K562 (cell line): ENCODE data around the gene HSD17B2. TPM values are rescaled to one million over a fixed set of nuclear protein-coding genes. Genes with fewer than 3 reads are reported as not detected.

ENCODE experiments used
- ATAC-seq: fragments of 200-7000 bp; cut with Tn5 transposase; 3 replicates; pipeline ENCODE4 v1.9.1; 2020; ENCODE audit warnings: moderate library complexity
- BruUV-seq: library from RNA; stranded (reverse); fragments of 400-500 nt; replicated peaks from 2 replicates; lab custom pipeline; 2021; lab: Mats Ljungman, UMichigan
- CTCF ChIA-PET: fragments of 300-600 bp; formaldehyde crosslinking; extraction: SDS; loops from one replicate; lab custom pipeline; 2021; ENCODE audit warnings: low intra/inter-chr PET ratio; lab: Yijun Ruan, JAX
- POLR2A ChIA-PET: fragments of 300-600, 350-650 bp; sonication (Branson Sonifier 250); formaldehyde crosslinking; extraction: SDS; loops from one replicate; lab custom pipeline; 2021; ENCODE audit warnings: antibody characterized with exemption, inconsistent platforms; lab: Yijun Ruan, JAX
- DNase-seq, 4 experiments: peaks; one replicate each; pipeline versions ENCODE4 v3.0.0 to v3.0.0-alpha.2; 2011 to 2018; ENCODE audit warnings: low spot score in 3 of 4, mixed read lengths in 3 of 4; ENCODE audit errors: extremely low read depth in 1 of 4
- FAIRE-seq: peaks from 2 replicates; lab custom pipeline; 2011; peaks lifted over from hg19 to GRCh38; lab: Jason Lieb, UNC
- H2AFZ ChIP-seq: 2 replicates; pipeline ENCODE4 v1.6.0; 2011; ENCODE audit warnings: low read depth, low read length, control low read depth, inconsistent platforms
- H3K27ac ChIP-seq: fragments of 200-600 bp; 3 replicates; pipeline ENCODE4 v1.8.0; 2011; ENCODE audit warnings: low read depth, mild to moderate bottlenecking, control low read depth, inconsistent platforms, low read length, moderate library complexity, mixed read lengths; ENCODE audit errors: extremely low read depth
- H3K27me3 ChIP-seq, 2 experiments: fragments of 300-600 bp in 1 of 2; 2 replicates in 1 of 2; 3 replicates in 1 of 2; pipeline versions ENCODE4 v1.6.0 to v1.8.0; 2011; ENCODE audit warnings: inconsistent platforms in 2 of 2, low read length in 2 of 2, mild to moderate bottlenecking in 1 of 2, mixed read lengths in 1 of 2, moderate library complexity in 1 of 2; ENCODE audit not compliant: control insufficient read depth in 2 of 2, insufficient read depth in 2 of 2
- H3K36me3 ChIP-seq: fragments of 300-600 bp; 3 replicates; pipeline ENCODE4 v1.8.0; 2011; ENCODE audit warnings: mild to moderate bottlenecking, low read length, inconsistent platforms; ENCODE audit not compliant: control insufficient read depth, insufficient read depth
- H3K4me1 ChIP-seq, 2 experiments: fragments of 200-600 bp in 1 of 2; replicated peaks in 1 of 2; 2 replicates in 1 of 2; 3 replicates in 1 of 2; pipeline versions ENCODE4 v1.5.1 to v1.8.0; 2011; ENCODE audit warnings: inconsistent platforms in 2 of 2, low read length in 2 of 2, mild to moderate bottlenecking in 1 of 2, mixed read lengths in 1 of 2, moderate library complexity in 1 of 2; ENCODE audit not compliant: control insufficient read depth in 2 of 2, insufficient read depth in 2 of 2
- H3K4me2 ChIP-seq: 2 replicates; pipeline ENCODE4 v1.6.1; 2011; ENCODE audit warnings: low read length, control low read depth, inconsistent platforms, mixed read lengths; ENCODE audit not compliant: insufficient read depth
- H3K4me3 ChIP-seq: fragments of 200-600 bp; sonication (generic), shearing (Covaris generic); 2 replicates; pipeline ENCODE4 v1.5.1; 2016; ENCODE audit warnings: control low read depth, inconsistent platforms
- H3K79me2 ChIP-seq: fragments of 200-600 bp; 3 replicates; pipeline ENCODE4 v1.8.0; 2011; ENCODE audit warnings: low read length, inconsistent platforms; ENCODE audit not compliant: control insufficient read depth, insufficient read depth
- H3K9ac ChIP-seq, 2 experiments: 2 replicates each; pipeline versions ENCODE4 v1.6.0 to v1.6.1; 2011; ENCODE audit warnings: low read depth in 2 of 2, low read length in 2 of 2, control low read depth in 1 of 2, inconsistent platforms in 1 of 2, mild to moderate bottlenecking in 1 of 2, mixed read lengths in 1 of 2; ENCODE audit not compliant: insufficient read depth in 1 of 2
- H3K9me1 ChIP-seq: one replicate; pipeline ENCODE4 v1.6.0; 2011; ENCODE audit warnings: inconsistent platforms, mild to moderate bottlenecking, low read length, moderate library complexity; ENCODE audit not compliant: control insufficient read depth, insufficient read depth
- H3K9me3 ChIP-seq: replicated peaks from 2 replicates; pipeline ENCODE4 v1.5.1; 2011; ENCODE audit warnings: low read depth, low read length, inconsistent platforms; ENCODE audit not compliant: control insufficient read depth, insufficient read depth
- H4K20me1 ChIP-seq: replicated peaks from 2 replicates; pipeline ENCODE4 v1.6.1; 2011; ENCODE audit warnings: low read length, inconsistent platforms, mixed read lengths; ENCODE audit not compliant: control insufficient read depth, insufficient read depth
- BCLAF1 ChIP-seq, 2 experiments: fragments of 450-650 bp in 1 of 2; IDR thresholded peaks; 2 replicates each; pipeline ENCODE4 v1.6.1; 2011 to 2017; ENCODE audit warnings: low read depth in 2 of 2, antibody characterized with exemption in 1 of 2, borderline replicate concordance in 1 of 2, low read length in 1 of 2, mild to moderate bottlenecking in 1 of 2, mixed read lengths in 1 of 2; ENCODE audit not compliant: control insufficient read depth in 1 of 2
- BRF1 ChIP-seq: IDR thresholded peaks from 3 replicates; pipeline ENCODE4 v1.6.1; 2011; ENCODE audit warnings: borderline replicate concordance, mild to moderate bottlenecking; ENCODE audit not compliant: insufficient read length; ENCODE audit errors: extremely low read depth
- CCNT2 ChIP-seq: IDR thresholded peaks from 2 replicates; pipeline ENCODE4 v1.6.1; 2011; ENCODE audit warnings: borderline replicate concordance, low read depth, mild to moderate bottlenecking, moderate library complexity, mixed read lengths, low read length; ENCODE audit not compliant: insufficient read length; ENCODE audit errors: extremely low read depth
- E2F4 ChIP-seq: sonication (generic); formaldehyde crosslinking; IDR thresholded peaks from 2 replicates; pipeline ENCODE4 v1.8.0; 2022; ENCODE audit warnings: mild to moderate bottlenecking, low read depth, missing genetic modification reagents
- EGR1 ChIP-seq: fragments of 450-650 bp; conservative IDR thresholded peaks from 2 replicates; pipeline ENCODE4 v1.6.1; 2017; ENCODE audit warnings: mild to moderate bottlenecking
- ELF2 ChIP-seq: fragments of 250-450 bp; sonication (Bioruptor Pico); IDR thresholded peaks from 2 replicates; pipeline ENCODE4 v1.5.0; 2021; ENCODE audit warnings: mild to moderate bottlenecking
- KAT8 ChIP-seq: fragments of 450-650 bp; IDR thresholded peaks from 2 replicates; pipeline ENCODE4 v1.6.1; 2016; ENCODE audit warnings: low read depth, mild to moderate bottlenecking
- PHF20 ChIP-seq: fragments of 450-650 bp; IDR thresholded peaks from 2 replicates; pipeline ENCODE4 v1.6.1; 2018; ENCODE audit not compliant: partially characterized antibody
- SP2 ChIP-seq: IDR thresholded peaks from 2 replicates; pipeline ENCODE4 v1.6.1; 2011; ENCODE audit warnings: mild to moderate bottlenecking, low read depth, low read length, moderate library complexity; ENCODE audit not compliant: poor library complexity, severe bottlenecking; ENCODE audit errors: extremely low read depth
- TEAD4 ChIP-seq, 2 experiments: sonication (generic) in 1 of 2; formaldehyde crosslinking in 1 of 2; IDR thresholded peaks; 2 replicates each; pipeline versions ENCODE4 v1.6.1 to v1.8.0; 2012 to 2022; ENCODE audit warnings: borderline replicate concordance in 1 of 2, inconsistent platforms in 1 of 2, low read length in 1 of 2, mild to moderate bottlenecking in 1 of 2, missing genetic modification reagents in 1 of 2
- USF2 ChIP-seq: sonication (generic); formaldehyde crosslinking; IDR thresholded peaks from 2 replicates; pipeline ENCODE4 v1.5.0; 2020; ENCODE audit warnings: missing genetic modification reagents
- ZFP30 ChIP-seq: fragments of 250-450 bp; sonication (Bioruptor Pico); IDR thresholded peaks from 2 replicates; pipeline ENCODE4 v1.8.0; 2022; ENCODE audit warnings: moderate library complexity, mild to moderate bottlenecking, inconsistent platforms, borderline replicate concordance
- ZFX ChIP-seq: sonication (generic); formaldehyde crosslinking; IDR thresholded peaks from 2 replicates; pipeline ENCODE4 v1.8.0; 2022; ENCODE audit warnings: mild to moderate bottlenecking, missing genetic modification reagents, moderate library complexity
- ZNF143 ChIP-seq: sonication (generic); formaldehyde crosslinking; IDR thresholded peaks from 2 replicates; pipeline ENCODE4 v1.9.0; 2022; ENCODE audit warnings: mild to moderate bottlenecking, missing genetic modification reagents
- ZNF766 ChIP-seq: fragments of 200-800 bp; sonication (Bioruptor generic); conservative IDR thresholded peaks from 2 replicates; pipeline ENCODE4 v1.6.1; 2016; ENCODE audit warnings: missing genetic modification characterization, missing compliant biosample characterization
- ZNF830 ChIP-seq: fragments of 250-450 bp; sonication (Bioruptor Pico); IDR thresholded peaks from 2 replicates; pipeline ENCODE4 v1.5.0; 2021; ENCODE audit warnings: mild to moderate bottlenecking
- WGBS: fragments of 100-300 bp; shearing (Covaris generic); methylation state at CpG from one replicate; pipeline ENCODE4 v1.1.6; 2016; ENCODE audit warnings: low coverage, mixed read lengths; ENCODE audit not compliant: insufficient coverage; ENCODE audit errors: missing lambda C conversion rate; 5-methylcytosine and 5-hydroxymethylcytosine counted together
- in situ Hi-C: fragments of 300-500 bp; cut with MboI; formaldehyde crosslinking; loops from 4 replicates; pipeline ENCODE4 v1.15.0; 2018; ENCODE audit warnings: inconsistent platforms, mixed read lengths
- intact Hi-C: fragments of 100-400 bp; cut with micrococcal nuclease; formaldehyde crosslinking; loops from 2 replicates; pipeline ENCODE4 v1.14.2; 2022
- polyA plus RNA-seq, 8 experiments: library from polyadenylated mRNA; depleted of rRNA in 4 of 8; stranded (reverse) in 5 of 8; unstranded in 3 of 8; fragments of >200 nt; fragmentation: Nextera tagmentation in 2 of 8; fragmentation: Illumina TruSeq in 1 of 8; extraction: Ambion mirVana in 2 of 8; extraction: Trizol in 1 of 8; gene quantifications; 2 replicates each; pipeline versions ENCODE4 v1.2.1 to v1.2.3, GENCODE V29; 2011 to 2014; ENCODE audit warnings: inconsistent platforms in 1 of 8, missing spikeins in 1 of 8
- total RNA-seq, 7 experiments: library from RNA; depleted of rRNA in 6 of 7; stranded (reverse); fragments of >200 nt in 6 of 7; fragmentation: Illumina TruSeq in 2 of 7; extraction: Trizol in 2 of 7; gene quantifications; 2 replicates each; pipeline versions ENCODE4 v1.2.1 to v1.2.3, GENCODE V29; 2011 to 2021; ENCODE audit warnings: low replicate concordance in 1 of 7

HSD17B2 gene
- total and polyA plus RNA-seq, 9 of the 15 experiments (the other 6 are each of a cell fraction or from before 2014, with no cell fraction given), result not detected

- TF ChIP-seq BCLAF1 (IDR thresholded peaks at IDR 0.05; ENCODE audit: borderline replicate concordance in 1 of 2, control insufficient read depth in 1 of 2, low read depth in 2 of 2, low read length in 1 of 2), result no peak
- TF ChIP-seq ZNF766 (CRISPR knock-in tag), result no peak
- TF ChIP-seq ELF2 (CRISPR knock-in tag), result no peak
Measured at GRCh38 chr16:82071421-82071820, 36.4 kb downstream of the HSD17B2 start (continued).

GRCh38 chr16:82072313-82072712 lies 37.3 kb downstream of the HSD17B2 start:
- H3K9me1 ChIP-seq, result no peaks in the 10 kb centered on the region
- no peaks in the 10 kb centered on the region for H3K9me3 ChIP-seq
- in situ Hi-C loops (no loop called here), intact Hi-C loops (no loop called here)
- ATAC-seq (no peak), DNase-seq (no peak), FAIRE-seq (no peak)
- H3K27me3 ChIP-seq, result peaks cover 2 to 16% of the 10 kb centered on the region in 2 experiments; a peak in 2 of 5 replicates
- POLR2A ChIA-PET, result interaction anchor here (1.1 kb wide), 1 partner anchor 97 kb away, joined by 4 read pairs; the partner anchor contains the start of gene MPHOSPH6
- no peak overlapping the region for H3K27ac ChIP-seq
- H3K9ac ChIP-seq, result no peak overlapping the region
- no peak overlapping the region for H2AFZ ChIP-seq
- H3K36me3 ChIP-seq, result no peaks in the 10 kb centered on the region
- 0% methylated on average over 1 of the region's 1 CpG for WGBS
- CTCF ChIA-PET, result no interaction called here
- no peaks in the 10 kb centered on the region; the same call in 1 of the 2 replicates for H4K20me1 ChIP-seq
- no peak overlapping the region for H3K4me3 ChIP-seq
- H3K79me2 ChIP-seq, result no peaks in the 10 kb centered on the region
- no peaks in the 10 kb centered on the region for H3K4me1 ChIP-seq
- no peak overlapping the region for H3K4me2 ChIP-seq
- no TSS peak for BruUV-seq
- TF ChIP-seq ZNF143 (CRISPR knock-in tag), result no peak
- no peak for TF ChIP-seq EGR1
- TF ChIP-seq E2F4, result no peak
- TF ChIP-seq TEAD4 (IDR thresholded peaks at IDR 0.05; ENCODE audit: low read length), result no peak
- no peak for TF ChIP-seq TEAD4 (CRISPR knock-in tag; IDR thresholded peaks at IDR 0.05; ENCODE audit: borderline replicate concordance)
- TF ChIP-seq BRF1, result no peak
- TF ChIP-seq ZNF830 (CRISPR knock-in tag), result no peak
- TF ChIP-seq CCNT2, result no peak
- TF ChIP-seq KAT8, result no peak
- no peak for TF ChIP-seq ZFX (CRISPR knock-in tag)
- no peak for TF ChIP-seq ZFP30 (CRISPR knock-in tag)
- TF ChIP-seq SP2, result no peak
- TF ChIP-seq PHF20, result no peak
- no peak for TF ChIP-seq USF2 (CRISPR knock-in tag)
